Neuronal stem cell (in vitro differentiated cells): ENCODE measurements around the gene THRAP3.

Source experiments
- DNase-seq: peaks from one replicate; pipeline ENCODE4 v3.0.0-alpha.2; 2013; ENCODE audit warnings: low spot score
- H2AFZ ChIP-seq: one replicate; pipeline ENCODE4 v1.6.1; 2013; ENCODE audit warnings: mild to moderate bottlenecking, low read length, inconsistent platforms
- H2AK5ac ChIP-seq: 2 replicates; pipeline ENCODE4 v1.6.1; 2013; ENCODE audit warnings: low read depth, mild to moderate bottlenecking, inconsistent platforms, low read length, moderate library complexity, mixed read lengths
- H2BK120ac ChIP-seq: 2 replicates; pipeline ENCODE4 v1.6.1; 2013; ENCODE audit warnings: low read depth, mild to moderate bottlenecking, inconsistent platforms, low read length, moderate library complexity, mixed read lengths
- H2BK12ac ChIP-seq: one replicate; pipeline ENCODE4 v1.6.1; 2013; ENCODE audit warnings: low read length, inconsistent platforms
- H2BK15ac ChIP-seq: 2 replicates; pipeline ENCODE4 v1.6.1; 2013; ENCODE audit warnings: mild to moderate bottlenecking, low read length, inconsistent platforms, mixed read lengths
- H2BK5ac ChIP-seq: one replicate; pipeline ENCODE4 v1.6.1; 2013; ENCODE audit warnings: inconsistent platforms, mild to moderate bottlenecking, low read length, moderate library complexity
- H3K14ac ChIP-seq: one replicate; pipeline ENCODE4 v1.6.1; 2013; ENCODE audit warnings: low read length, inconsistent platforms
- H3K18ac ChIP-seq: 2 replicates; pipeline ENCODE4 v1.6.1; 2013; ENCODE audit warnings: low read length, inconsistent platforms
- H3K23ac ChIP-seq: 2 replicates; pipeline ENCODE4 v1.6.1; 2013; ENCODE audit warnings: low read depth, mild to moderate bottlenecking, mixed read lengths, low read length, inconsistent platforms; ENCODE audit not compliant: poor library complexity
- H3K27ac ChIP-seq: replicated peaks from 3 replicates; pipeline ENCODE4 v1.5.1; 2013; ENCODE audit warnings: low read length, inconsistent platforms
- H3K27me3 ChIP-seq, 3 experiments: 2 replicates each; pipeline ENCODE4 v1.6.1; 2013; ENCODE audit warnings: low read length in 3 of 3, mild to moderate bottlenecking in 2 of 3, inconsistent platforms in 1 of 3, low read depth in 1 of 3, mixed read lengths in 1 of 3, moderate library complexity in 1 of 3; ENCODE audit not compliant: control insufficient read depth in 3 of 3, insufficient read depth in 3 of 3
- H3K36me3 ChIP-seq, 2 donors: replicated peaks in 1 of 2; 2 replicates each; pipeline ENCODE4 v1.6.1; 2013; ENCODE audit warnings: low read length in 2 of 2; ENCODE audit not compliant: control insufficient read depth in 2 of 2, insufficient read depth in 2 of 2
- H3K4ac ChIP-seq: 2 replicates; pipeline ENCODE4 v1.6.1; 2013; ENCODE audit warnings: inconsistent platforms, mild to moderate bottlenecking, low read length, moderate library complexity
- H3K4me1 ChIP-seq, 2 donors: 1 replicate in 1 of 2; 2 replicates in 1 of 2; pipeline ENCODE4 v1.6.1; 2013; ENCODE audit warnings: low read length in 2 of 2, low read depth in 1 of 2; ENCODE audit not compliant: control insufficient read depth in 2 of 2, insufficient read depth in 1 of 2
- H3K4me2 ChIP-seq: one replicate; pipeline ENCODE4 v1.6.1; 2013; ENCODE audit warnings: mild to moderate bottlenecking, low read length, inconsistent platforms; ENCODE audit not compliant: insufficient read depth, poor library complexity, severe bottlenecking
- H3K4me3 ChIP-seq, 2 donors: 2 replicates each; pipeline ENCODE4 v1.5.1; 2013; ENCODE audit warnings: low read length in 2 of 2, mild to moderate bottlenecking in 2 of 2, inconsistent platforms in 1 of 2, moderate library complexity in 1 of 2
- H3K79me1 ChIP-seq: one replicate; pipeline ENCODE4 v1.6.1; 2013; ENCODE audit warnings: low read depth, mild to moderate bottlenecking, inconsistent platforms, low read length, moderate library complexity
- H3K9ac ChIP-seq: one replicate; pipeline ENCODE4 v1.6.1; 2013; ENCODE audit warnings: mild to moderate bottlenecking, low read depth, low read length, inconsistent platforms; ENCODE audit not compliant: poor library complexity
- H3K9me3 ChIP-seq, 2 donors: replicated peaks in 1 of 2; 2 replicates each; pipeline versions ENCODE3 to v1.6.1; 2013; ENCODE audit warnings: low read length in 2 of 2, mild to moderate bottlenecking in 2 of 2, inconsistent platforms in 1 of 2, low read depth in 1 of 2, mixed read lengths in 1 of 2, moderate library complexity in 1 of 2; ENCODE audit not compliant: control insufficient read depth in 2 of 2, insufficient read depth in 1 of 2
- H4K8ac ChIP-seq: one replicate; pipeline ENCODE4 v1.6.1; 2013; ENCODE audit warnings: low read depth, mild to moderate bottlenecking, inconsistent platforms, low read length, moderate library complexity
- H4K91ac ChIP-seq: one replicate; pipeline ENCODE4 v1.6.1; 2013; ENCODE audit warnings: low read length, low read depth, mild to moderate bottlenecking, inconsistent platforms; ENCODE audit not compliant: poor library complexity
- WGBS, 2 donors: extraction: QIAGEN DNeasy Blood & Tissue Kit; methylation state at CpG; one replicate each; pipeline ENCODE4 v1.1.7; 2013; ENCODE audit warnings: missing lambda C conversion rate in 2 of 2, mixed read lengths in 1 of 2; ENCODE audit not compliant: insufficient read length in 2 of 2, insufficient replicate concordance in 1 of 2; ENCODE audit errors: extremely low coverage in 2 of 2; 5-methylcytosine and 5-hydroxymethylcytosine counted together

Gene THRAP3

GRCh38 chr1:36208978-36209703 is 15.1 kb upstream of the THRAP3 start:
- no CpG with 5 or more reads among the region's 6 CpGs for WGBS, 2 donors
- no peak overlapping the region for H3K27ac ChIP-seq
- H4K8ac ChIP-seq, result no peak overlapping the region
- no peak overlapping the region for H2BK15ac ChIP-seq
- no peak overlapping the region for H3K14ac ChIP-seq
- H3K9ac ChIP-seq, result no peak overlapping the region
- no peak overlapping the region for H3K23ac ChIP-seq
- H3K4ac ChIP-seq, result no peak overlapping the region
- no peak overlapping the region for H3K4me3 ChIP-seq
- H3K27me3 ChIP-seq, result peaks cover 0 to 7% (median 0%) of the 10 kb centered on the region in 3 experiments
- H2AFZ ChIP-seq, result no peak overlapping the region
- no peak overlapping the region for H2BK12ac ChIP-seq
- no peaks in the 10 kb centered on the region for H3K36me3 ChIP-seq
- no peak overlapping the region for H2BK120ac ChIP-seq
- H2AK5ac ChIP-seq, result no peak overlapping the region
- H3K18ac ChIP-seq, result no peak overlapping the region
- H4K91ac ChIP-seq, result no peak overlapping the region
- H3K9me3 ChIP-seq, result no peaks in the 10 kb centered on the region
- no peaks in the 10 kb centered on the region for H3K79me1 ChIP-seq
- peaks cover 4 to 9% of the 10 kb centered on the region in 2 donors for H3K4me1 ChIP-seq
- no peak overlapping the region for H3K4me2 ChIP-seq
- H2BK5ac ChIP-seq, result no peak overlapping the region
- DNase-seq, result no peak

DNA sequence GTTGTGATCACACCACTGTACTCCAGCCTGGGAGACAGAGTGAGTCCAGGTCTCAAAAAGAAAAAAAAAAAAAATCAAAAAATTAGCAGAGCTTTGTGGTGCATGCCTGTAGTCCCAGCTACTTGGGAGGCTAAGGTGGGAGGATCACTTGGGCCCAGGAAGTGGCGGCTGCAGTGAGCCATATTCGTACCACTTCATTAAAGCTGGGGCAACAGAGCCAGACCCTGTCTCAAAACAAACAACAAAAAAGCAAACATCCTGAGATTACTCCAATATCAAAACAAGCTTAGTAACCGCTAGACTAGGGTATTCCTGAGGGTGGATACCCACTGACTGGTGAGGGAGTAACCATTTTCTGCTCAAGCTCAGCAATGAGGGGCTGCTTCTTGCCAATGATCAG is 12.9 kb upstream of the THRAP3 start:
- Histone ChIP-seq H3K18ac (no peak overlapping the region), H4K8ac (no peak overlapping the region), H3K4ac (no peak overlapping the region), H3K79me1 (no peaks in the 10 kb centered on the region), H3K23ac (no peak overlapping the region), H3K9ac (no peak overlapping the region), H2BK12ac (no peak overlapping the region), H2AK5ac (no peak overlapping the region), H3K4me1 (peaks cover 0 to 5% of the 10 kb centered on the region in 2 donors), H3K4me2 (no peak overlapping the region), H3K36me3 (no peaks in the 10 kb centered on the region), H2BK15ac (no peak overlapping the region), H2BK5ac (no peak overlapping the region), H3K14ac (no peak overlapping the region), H3K27me3 (peaks cover 0 to 7% (median 0%) of the 10 kb centered on the region in 3 experiments), H3K27ac (no peak overlapping the region), H4K91ac (no peak overlapping the region), H3K9me3 (no peaks in the 10 kb centered on the region), H2AFZ (no peak overlapping the region), H3K4me3 (no peak overlapping the region), H2BK120ac (no peak overlapping the region)
- no peak for DNase-seq
- no CpG with 5 or more reads among the region's 3 CpGs for WGBS, 2 donors

DNA sequence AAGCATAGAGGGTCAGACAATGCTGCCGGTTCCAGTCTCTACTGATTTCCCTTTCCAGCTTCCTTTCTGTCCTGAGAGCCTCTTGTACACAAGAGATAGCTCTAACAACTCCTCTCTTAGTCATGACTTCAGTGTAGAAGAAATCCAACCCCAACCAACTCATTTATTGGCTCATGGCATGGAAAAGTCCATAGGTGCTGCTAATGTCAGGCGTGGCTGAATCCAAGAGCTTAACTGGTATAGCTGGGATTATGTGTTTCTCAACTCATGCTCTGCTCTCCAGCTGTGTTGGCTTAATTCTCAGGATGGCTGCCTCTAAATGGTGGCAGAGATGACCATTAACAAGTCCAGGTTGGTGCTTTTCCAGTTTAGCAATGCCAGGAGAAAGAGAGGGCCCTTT is 12.4 kb upstream of the THRAP3 start:
- Histone ChIP-seq H2AK5ac (no peak overlapping the region), H3K36me3 (no peaks in the 10 kb centered on the region), H3K27ac (no peak overlapping the region), H2BK12ac (no peak overlapping the region), H3K27me3 (peaks cover 0 to 7% (median 0%) of the 10 kb centered on the region in 3 experiments), H3K9me3 (no peaks in the 10 kb centered on the region), H3K4me2 (no peak overlapping the region), H2AFZ (no peak overlapping the region), H3K14ac (no peak overlapping the region), H2BK15ac (no peak overlapping the region), H2BK120ac (no peak overlapping the region), H2BK5ac (no peak overlapping the region), H3K18ac (no peak overlapping the region), H4K91ac (no peak overlapping the region), H3K9ac (no peak overlapping the region), H3K4ac (no peak overlapping the region), H3K23ac (no peak overlapping the region), H4K8ac (no peak overlapping the region), H3K4me1 (peaks cover 0 to 5% of the 10 kb centered on the region in 2 donors), H3K79me1 (no peaks in the 10 kb centered on the region), H3K4me3 (no peak overlapping the region)
- DNase-seq, result no peak
- no CpG with 5 or more reads among the region's 2 CpGs for WGBS, 2 donors

- H2BK15ac ChIP-seq, result no peak overlapping the region
- H2BK12ac ChIP-seq, result no peak overlapping the region
- H4K8ac ChIP-seq, result no peak overlapping the region
- H3K4me3 ChIP-seq, result no peak overlapping the region
- H2AFZ ChIP-seq, result peak overlapping the region; percentile 39
- H2BK120ac ChIP-seq, result no peak overlapping the region
- H4K91ac ChIP-seq, result no peak overlapping the region
- no peak for DNase-seq
- no peaks in the 10 kb centered on the region for H3K36me3 ChIP-seq
- peaks cover 0 to 7% (median 0%) of the 10 kb centered on the region in 3 experiments for H3K27me3 ChIP-seq
- no peaks in the 10 kb centered on the region for H3K79me1 ChIP-seq
- no peaks in the 10 kb centered on the region for H3K9me3 ChIP-seq
- H3K9ac ChIP-seq, result peak overlapping the region; percentile 12
- H3K14ac ChIP-seq, result no peak overlapping the region
- no peak overlapping the region for H2BK5ac ChIP-seq
- no peak overlapping the region for H3K23ac ChIP-seq
- no CpG with 5 or more reads among the region's 2 CpGs for WGBS, 2 donors
- no peak overlapping the region for H3K27ac ChIP-seq
- H3K18ac ChIP-seq, result no peak overlapping the region
- no peak overlapping the region for H3K4me2 ChIP-seq
- no peaks in the 10 kb centered on the region for H3K4me1 ChIP-seq
- H3K4ac ChIP-seq, result no peak overlapping the region
- no peak overlapping the region for H2AK5ac ChIP-seq
Observed at GRCh38 chr1:36212782-36213181, 11.5 kb upstream of the THRAP3 start.
